Nephron progenitor cell (in vitro differentiated cells): ENCODE results near the gene RHBDF1.

Source experiments
- DNase-seq: peaks from one replicate; pipeline ENCODE4 v3.0.0; 2021
- H3K27ac Mint-ChIP-seq: 2 replicates; pipeline ENCODE4 v1.8.0; 2021; ENCODE audit warnings: mild to moderate bottlenecking, moderate library complexity, mixed read lengths
- H3K27me3 Mint-ChIP-seq: 2 replicates; pipeline ENCODE4 v1.8.0; 2021; ENCODE audit warnings: mild to moderate bottlenecking, low read depth, mixed read lengths; ENCODE audit not compliant: poor library complexity
- H3K36me3 Mint-ChIP-seq: 2 replicates; pipeline ENCODE4 v1.8.0; 2021; ENCODE audit warnings: low read depth, mixed read lengths
- H3K4me1 Mint-ChIP-seq: 2 replicates; pipeline ENCODE4 v1.8.0; 2021; ENCODE audit warnings: mixed read lengths
- H3K4me3 Mint-ChIP-seq: 2 replicates; pipeline ENCODE4 v1.8.0; 2021; ENCODE audit warnings: mild to moderate bottlenecking, moderate library complexity, mixed read lengths
- H3K9me3 Mint-ChIP-seq: 2 replicates; pipeline ENCODE4 v1.8.0; 2021; ENCODE audit warnings: mild to moderate bottlenecking, moderate library complexity, mixed read lengths
- CTCF ChIP-seq: fragments of 200-600 bp; sonication (generic); IDR thresholded peaks from 2 replicates; pipeline ENCODE4 v1.5.0; 2021; ENCODE audit warnings: antibody characterized with exemption

Gene RHBDF1

GRCh38 chr16:105521-105920 lies 33.1 kb upstream of the RHBDF1 start:
- Mint-ChIP-seq H3K36me3 (peaks cover 9% of the 10 kb centered on the region), H3K9me3 (no peaks in the 10 kb centered on the region), H3K4me1 (peaks cover 34% of the 10 kb centered on the region), H3K4me3 (no peak overlapping the region), H3K27ac (no peak overlapping the region), H3K27me3 (peaks cover 2% of the 10 kb centered on the region)
- DNase-seq, result no peak
- TF ChIP-seq CTCF, result no peak

GRCh38 chr16:104928-105327 lies 32.5 kb upstream of the RHBDF1 start:
- Mint-ChIP-seq H3K4me3 (no peak overlapping the region), H3K27ac (no peak overlapping the region), H3K36me3 (peaks cover 9% of the 10 kb centered on the region), H3K27me3 (peaks cover 2% of the 10 kb centered on the region), H3K4me1 (peaks cover 34% of the 10 kb centered on the region), H3K9me3 (no peaks in the 10 kb centered on the region)
- TF ChIP-seq CTCF, result no peak
- DNase-seq, result no peak

GRCh38 chr16:104355-104754 lies 31.9 kb upstream of the RHBDF1 start:
- no peak for TF ChIP-seq CTCF
- Mint-ChIP-seq H3K36me3 (peaks cover 4% of the 10 kb centered on the region), H3K4me1 (peaks cover 34% of the 10 kb centered on the region), H3K9me3 (no peaks in the 10 kb centered on the region), H3K4me3 (no peak overlapping the region), H3K27ac (no peak overlapping the region), H3K27me3 (peaks cover 2% of the 10 kb centered on the region)
- DNase-seq, result no peak

- H3K27me3 Mint-ChIP-seq, result peaks cover 3% of the 10 kb centered on the region
- H3K36me3 Mint-ChIP-seq, result no peaks in the 10 kb centered on the region
- peak overlapping the region; percentile 90 for H3K27ac Mint-ChIP-seq
- H3K4me1 Mint-ChIP-seq, result peaks cover 39% of the 10 kb centered on the region
- no peak for TF ChIP-seq CTCF
- DNase-seq, result no peak
- no peak overlapping the region for H3K4me3 Mint-ChIP-seq
- no peaks in the 10 kb centered on the region for H3K9me3 Mint-ChIP-seq
These were observed 29.8 kb upstream of the RHBDF1 start for GRCh38 chr16:102060-102855.

GRCh38 chr16:101586-101985 lies 29.2 kb upstream of the RHBDF1 start:
- Mint-ChIP-seq H3K4me3 (no peak overlapping the region), H3K27ac (peak overlapping the region; percentile 90), H3K9me3 (no peaks in the 10 kb centered on the region), H3K4me1 (peaks cover 33% of the 10 kb centered on the region), H3K36me3 (no peaks in the 10 kb centered on the region), H3K27me3 (peaks cover 3% of the 10 kb centered on the region)
- no peak for TF ChIP-seq CTCF
- no peak for DNase-seq

- H3K4me1 Mint-ChIP-seq, result peaks cover 30% of the 10 kb centered on the region
- H3K9me3 Mint-ChIP-seq, result no peaks in the 10 kb centered on the region
- no peak overlapping the region for H3K27ac Mint-ChIP-seq
- TF ChIP-seq CTCF, result no peak
- no peak for DNase-seq
- peaks cover 3% of the 10 kb centered on the region for H3K27me3 Mint-ChIP-seq
- no peak overlapping the region for H3K4me3 Mint-ChIP-seq
- no peaks in the 10 kb centered on the region for H3K36me3 Mint-ChIP-seq
These were observed 28.6 kb upstream of the RHBDF1 start for GRCh38 chr16:100989-101388.
